ENCODE data around the gene KLRG1.
A peak's percentile ranks its signal among the peaks of the same experiment; 100 is the strongest.

KLRG1 gene

GRCh38 chr12:8989413-8989812 is at the start of gene KLRG1:
Gene KLRG1 (plus strand): TSS chr12:8989546. CDS start chr12:8989636, 90 bp downstream.
- DNase-seq: no peak

- no peak for DNase-seq
Measured at GRCh38 chr12:8941691-8942478, 47.5 kb upstream of the KLRG1 start.

- no peak for DNase-seq
Measured at GRCh38 chr12:8943565-8944186, 45.7 kb upstream of the KLRG1 start.

GRCh38 chr12:8946733-8947132 is 42.6 kb upstream of the KLRG1 start:
- DNase-seq: no peak

- DNase-seq: no peak
Measured at GRCh38 chr12:8947737-8948136, 41.6 kb upstream of the KLRG1 start.

GRCh38 chr12:8948701-8949341 is 40.5 kb upstream of the KLRG1 start:
- DNase-seq: no peak

GRCh38 chr12:8949342-8950220 is 39.8 kb upstream of the KLRG1 start, which contains the start of gene M6PR:
Gene M6PR (minus strand): TSS chr12:8949645. CDS start chr12:8946404, 3,241 bp downstream.
- DNase-seq: peak; percentile 95 to 98

- no peak for DNase-seq
Measured at GRCh38 chr12:8950221-8950527, 39.2 kb upstream of the KLRG1 start.

GRCh38 chr12:8950702-8951478 is 38.5 kb upstream of the KLRG1 start:
- no peak for DNase-seq

GRCh38 chr12:8951744-8952143 is 37.6 kb upstream of the KLRG1 start:
- DNase-seq: no peak

- DNase-seq: no peak
Measured at GRCh38 chr12:8953773-8954402, 35.5 kb upstream of the KLRG1 start.

GRCh38 chr12:8956073-8956472 is 33.3 kb upstream of the KLRG1 start:
- no peak for DNase-seq

GRCh38 chr12:8956772-8957171 is 32.6 kb upstream of the KLRG1 start:
- no peak for DNase-seq

GRCh38 chr12:8957561-8957960 is 31.8 kb upstream of the KLRG1 start:
- no peak for DNase-seq

- no peak for DNase-seq
Measured at GRCh38 chr12:8958066-8958465, 31.3 kb upstream of the KLRG1 start.

GRCh38 chr12:8960176-8960575 is 29.2 kb upstream of the KLRG1 start:
- no peak for DNase-seq

- no peak for DNase-seq
Measured at GRCh38 chr12:8968761-8969160, 20.6 kb upstream of the KLRG1 start.

- DNase-seq: no peak
Measured at GRCh38 chr12:8969861-8970411, 19.4 kb upstream of the KLRG1 start.

- DNase-seq: no peak
Measured at GRCh38 chr12:8970432-8970831, 18.9 kb upstream of the KLRG1 start.

GRCh38 chr12:8980137-8980536 is 9.2 kb upstream of the KLRG1 start:
- DNase-seq: no peak

GRCh38 chr12:8985213-8985754 is 4.1 kb upstream of the KLRG1 start:
- DNase-seq: no peak
